ENCODE measurements around the gene CALU.

CALU gene

GRCh38 chr7:128790315-128791041, 51.3 kb downstream of the CALU start:
- DNase-seq: no peak

DNA sequence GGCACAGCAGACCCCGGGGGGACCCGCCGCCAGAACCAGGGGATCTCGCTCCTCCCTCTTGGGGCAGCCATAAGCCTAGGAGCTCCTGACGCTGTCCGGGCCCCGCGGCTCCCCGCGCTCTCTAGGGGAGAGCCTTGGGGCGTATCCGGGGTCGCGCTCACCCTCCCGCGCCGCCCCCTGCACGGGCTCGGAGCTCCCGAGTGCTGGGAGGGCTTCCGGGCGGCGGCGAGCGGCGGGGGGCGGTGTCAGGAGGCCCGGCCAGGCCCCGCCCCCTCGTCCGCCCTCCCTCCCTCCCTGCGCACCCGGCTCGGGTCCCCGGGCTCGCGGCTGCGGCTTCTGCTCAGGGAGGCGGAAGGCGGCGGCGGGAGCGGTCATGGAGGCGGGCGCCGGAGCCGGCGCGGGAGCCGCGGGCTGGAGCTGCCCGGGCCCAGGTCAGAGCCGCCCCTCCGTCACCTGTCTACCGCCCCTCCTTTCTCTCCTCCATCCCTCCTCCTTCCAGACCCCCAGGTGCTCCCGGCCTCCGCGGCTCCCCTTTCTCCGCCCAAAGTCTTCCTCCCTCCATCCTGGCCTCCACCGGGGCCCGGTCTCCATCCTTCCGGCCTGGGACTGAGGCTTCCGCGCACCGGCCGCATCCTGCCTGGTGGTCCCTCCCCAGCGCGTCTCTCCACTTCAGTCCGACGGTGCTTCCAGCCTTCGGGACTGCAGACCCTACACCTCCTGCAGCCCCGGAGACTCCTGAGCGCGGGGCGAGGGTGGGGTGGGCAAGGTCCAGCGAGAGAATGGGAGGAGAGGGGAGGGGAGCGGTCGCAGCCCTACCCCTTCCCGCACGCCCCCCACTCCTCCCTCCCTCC, 52.2 kb downstream of the CALU start, which contains the start of gene CCDC136:
TSS of gene CCDC136 (plus strand) at position 848 of the 851 bp plus-strand sequence. CDS start 444 bp downstream, outside the sequence.
- DNase-seq: peak; percentile 67 to 72

- no peak for DNase-seq
Observed at GRCh38 chr7:128791972-128792327, 52.8 kb downstream of the CALU start.

DNA sequence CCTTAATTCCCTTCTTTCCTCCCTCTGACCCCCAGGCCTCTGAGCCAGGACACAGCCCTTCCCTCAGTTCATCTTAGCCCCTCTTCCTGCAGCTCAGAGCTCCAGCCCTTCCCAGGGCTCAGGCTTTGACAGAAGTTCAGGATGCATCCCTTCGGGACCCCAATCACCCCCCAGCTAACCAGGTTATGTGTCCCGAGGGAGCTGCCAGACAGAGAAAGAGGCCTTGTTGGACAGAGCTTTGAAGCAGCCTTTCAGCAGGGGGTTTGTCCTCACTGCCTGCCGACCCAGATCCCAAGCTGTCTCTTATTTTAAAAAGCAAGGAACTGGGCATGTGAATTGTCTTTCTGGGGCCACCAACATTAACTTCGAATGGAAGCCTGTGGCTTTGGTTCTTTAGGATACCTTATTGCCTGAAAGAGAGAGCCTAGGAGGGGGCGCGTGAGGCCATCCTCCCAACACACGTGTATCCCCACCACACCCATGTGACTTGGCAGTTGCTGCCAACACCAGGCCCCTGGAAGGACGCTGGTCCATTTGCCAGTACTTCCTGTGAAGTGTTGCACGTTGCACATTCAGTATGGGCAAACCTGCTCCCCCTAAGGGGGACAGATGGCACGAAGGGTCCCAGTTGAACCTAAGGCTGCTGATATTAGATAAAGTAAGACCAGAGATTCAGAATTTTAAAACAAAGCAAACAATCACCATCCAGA, 53.5 kb downstream of the CALU start:
- no peak for DNase-seq

DNA sequence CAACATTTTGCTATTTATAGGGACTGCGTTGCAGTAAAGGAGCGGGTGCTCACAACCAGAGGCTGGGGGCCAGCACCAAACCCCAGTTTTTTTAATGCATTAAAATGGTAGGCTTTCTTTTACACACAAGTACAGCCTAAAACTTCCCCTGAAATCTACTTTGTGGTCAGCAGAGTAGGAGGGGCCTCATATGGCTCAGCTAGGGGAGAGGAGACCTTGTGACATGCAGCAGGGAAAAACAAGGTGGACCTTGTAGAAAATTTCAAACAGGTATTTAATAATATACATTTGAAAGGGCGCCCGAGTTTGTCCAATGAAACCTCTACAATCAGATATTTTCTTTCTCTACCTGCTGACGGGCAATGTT, 54.0 kb downstream of the CALU start:
- DNase-seq: no peak

- DNase-seq: no peak
Observed at GRCh38 chr7:128794020-128794419, 54.9 kb downstream of the CALU start.

GRCh38 chr7:128794436-128794835, 55.3 kb downstream of the CALU start:
- DNase-seq: no peak

- DNase-seq: no peak
Observed at GRCh38 chr7:128795129-128795528, 56.0 kb downstream of the CALU start.

GRCh38 chr7:128796327-128796726, 57.2 kb downstream of the CALU start:
- no peak for DNase-seq

DNA sequence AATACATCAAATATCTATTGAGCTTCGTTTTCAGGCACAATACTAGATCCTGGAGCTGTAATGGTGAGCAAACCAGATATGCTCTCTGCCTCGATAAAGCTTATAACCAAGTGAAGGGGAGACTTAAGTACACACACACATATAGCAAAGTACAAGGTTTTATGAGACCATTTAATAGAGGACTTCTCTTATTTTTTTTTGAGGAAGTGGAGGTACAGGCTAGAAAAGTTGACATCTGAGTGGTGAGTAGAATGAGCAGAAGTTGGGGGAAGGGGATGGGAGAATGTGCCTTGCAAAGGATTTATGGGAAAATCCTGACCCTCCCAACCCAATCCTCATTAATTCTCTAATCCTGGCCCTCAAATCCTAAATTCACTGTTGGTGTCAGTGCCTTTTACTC, 60.3 kb downstream of the CALU start:
- DNase-seq: no peak

GRCh38 chr7:128800567-128800966, 61.4 kb downstream of the CALU start:
- no peak for DNase-seq

DNA sequence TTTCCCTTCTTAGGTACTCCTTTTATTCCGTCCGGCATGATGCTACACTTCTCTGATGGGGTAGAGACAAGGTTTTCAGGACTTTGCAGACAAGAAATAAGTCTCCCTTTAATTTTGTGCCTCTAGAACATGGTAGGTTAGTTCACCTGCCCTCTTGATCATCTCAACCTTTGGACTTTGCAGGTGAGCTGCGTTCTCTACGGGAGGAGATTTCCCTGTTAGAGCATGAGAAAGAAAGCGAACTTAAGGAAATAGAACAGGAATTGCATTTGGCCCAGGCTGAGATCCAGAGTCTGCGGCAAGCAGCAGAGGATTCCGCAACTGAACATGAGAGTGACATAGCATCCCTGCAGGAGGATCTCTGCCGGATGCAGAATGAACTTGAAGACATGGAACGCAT, 61.8 kb downstream of the CALU start:
- no peak for DNase-seq

DNA sequence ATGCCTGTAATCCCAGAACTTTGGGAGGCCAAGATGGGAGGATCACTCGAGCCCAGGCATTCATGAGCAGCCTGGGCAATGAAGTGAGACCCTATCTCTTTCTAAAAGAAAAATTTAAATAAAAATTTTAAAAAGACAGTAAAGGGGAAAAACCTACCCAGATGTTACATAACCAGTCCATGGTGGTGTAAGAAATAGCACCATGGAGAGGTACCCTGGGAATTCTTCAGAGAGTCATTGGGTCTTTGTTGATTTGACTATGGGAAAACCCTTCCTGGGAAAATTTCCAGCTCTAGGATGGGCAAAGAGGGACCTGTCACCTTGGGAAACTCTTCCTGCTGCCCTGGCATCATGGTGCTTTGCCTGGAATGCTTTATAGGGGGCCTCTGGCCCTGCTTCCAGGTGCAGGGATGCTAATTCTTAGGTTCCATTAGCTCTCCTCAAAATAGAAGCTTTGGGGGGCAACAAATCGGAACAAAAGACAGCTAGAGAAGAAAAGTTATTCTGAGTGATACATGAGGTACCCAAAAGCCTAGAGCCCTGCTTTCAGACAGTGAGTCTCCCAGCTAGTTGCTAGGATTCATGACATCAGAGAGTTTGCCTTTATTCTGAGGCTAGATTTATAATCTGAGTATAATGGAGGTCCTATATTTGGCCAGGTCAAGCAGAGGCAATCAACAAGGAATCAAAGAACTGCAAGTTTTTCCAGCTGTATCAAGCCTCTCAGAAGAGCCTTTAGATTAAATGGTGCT, 62.7 kb downstream of the CALU start:
- DNase-seq: no peak

DNA sequence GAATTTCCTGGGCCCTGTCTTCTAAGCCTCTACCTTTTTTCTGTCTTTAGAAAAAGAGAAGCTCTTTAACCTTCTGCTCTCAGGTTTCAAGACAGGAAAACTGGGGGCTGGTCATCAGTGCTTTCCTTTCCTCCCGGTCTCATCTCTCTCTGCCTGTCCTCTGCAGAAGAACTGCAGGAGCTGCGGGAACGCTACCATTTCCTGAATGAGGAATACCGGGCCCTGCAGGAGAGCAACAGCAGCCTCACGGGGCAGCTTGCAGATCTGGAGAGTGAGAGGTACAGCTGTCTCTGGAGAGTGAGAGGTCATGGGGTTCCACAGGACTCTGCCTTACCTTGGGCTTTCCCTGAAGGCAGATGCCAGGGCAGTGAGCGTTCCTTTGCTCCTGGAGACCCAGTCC, 65.3 kb downstream of the CALU start:
- no peak for DNase-seq

DNA sequence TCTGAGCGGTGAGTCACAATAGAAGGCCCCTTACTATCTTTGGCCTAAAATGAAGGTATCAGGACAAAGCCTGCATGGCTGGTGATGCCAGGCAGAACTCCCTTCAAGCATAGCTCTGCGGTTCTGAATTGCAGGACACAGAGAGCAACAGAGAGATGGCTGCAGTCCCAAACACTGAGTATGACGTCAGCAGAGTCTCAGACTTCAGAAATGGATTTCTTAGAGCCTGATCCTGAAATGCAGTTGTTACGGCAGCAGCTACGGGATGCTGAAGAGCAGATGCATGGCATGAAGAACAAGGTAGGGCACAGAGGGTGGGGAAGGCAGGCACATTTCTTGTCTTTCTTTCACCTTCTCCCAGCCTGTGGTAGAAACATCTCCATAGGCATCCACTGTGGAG, 66.1 kb downstream of the CALU start:
- DNase-seq: no peak

- DNase-seq: no peak
Observed at GRCh38 chr7:128807191-128807590, 68.0 kb downstream of the CALU start.

DNA sequence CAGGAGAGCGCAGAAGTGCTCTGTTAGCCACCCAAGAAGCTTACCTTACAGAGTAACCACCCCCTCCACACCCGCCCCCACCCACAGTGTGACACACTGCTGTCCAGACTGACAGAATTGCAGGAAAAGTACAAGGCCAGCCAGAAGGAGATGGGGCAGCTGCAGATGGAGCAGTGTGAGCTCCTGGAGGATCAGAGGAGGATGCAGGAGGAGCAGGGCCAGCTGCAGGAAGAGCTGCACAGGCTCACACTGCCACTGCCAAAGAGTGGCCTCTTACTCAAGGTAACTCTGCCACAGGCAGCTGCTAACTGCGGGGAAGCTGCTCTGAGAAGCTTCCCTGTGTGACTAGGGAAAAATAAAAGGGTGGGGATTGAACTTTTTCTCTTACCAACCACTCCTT, 70.2 kb downstream of the CALU start:
- no peak for DNase-seq

DNA sequence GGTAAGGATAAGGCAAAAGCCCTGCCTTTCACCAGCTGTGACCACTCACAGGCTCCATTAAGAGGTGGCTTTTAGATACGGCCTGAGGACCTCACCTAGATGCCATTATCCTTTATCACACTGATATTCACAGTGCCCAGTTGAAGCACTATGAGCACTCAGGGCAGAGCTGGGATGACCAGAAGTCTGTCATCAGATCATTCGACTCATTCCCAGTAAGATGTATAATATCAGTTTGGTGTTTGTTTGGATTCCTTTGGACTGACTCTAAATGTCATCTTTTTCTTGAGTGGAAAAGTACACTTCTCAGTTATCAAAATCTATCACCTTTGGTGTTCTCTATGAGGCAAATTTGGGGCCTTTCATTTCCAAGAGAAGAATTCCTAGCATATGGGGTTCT, 71.3 kb downstream of the CALU start:
- DNase-seq: no peak

GRCh38 chr7:128810997-128811396, 71.8 kb downstream of the CALU start:
- no peak for DNase-seq

GRCh38 chr7:128811631-128812430, 72.7 kb downstream of the CALU start:
- no peak for DNase-seq

GRCh38 chr7:128812514-128813168, 73.5 kb downstream of the CALU start:
- no peak for DNase-seq

DNA sequence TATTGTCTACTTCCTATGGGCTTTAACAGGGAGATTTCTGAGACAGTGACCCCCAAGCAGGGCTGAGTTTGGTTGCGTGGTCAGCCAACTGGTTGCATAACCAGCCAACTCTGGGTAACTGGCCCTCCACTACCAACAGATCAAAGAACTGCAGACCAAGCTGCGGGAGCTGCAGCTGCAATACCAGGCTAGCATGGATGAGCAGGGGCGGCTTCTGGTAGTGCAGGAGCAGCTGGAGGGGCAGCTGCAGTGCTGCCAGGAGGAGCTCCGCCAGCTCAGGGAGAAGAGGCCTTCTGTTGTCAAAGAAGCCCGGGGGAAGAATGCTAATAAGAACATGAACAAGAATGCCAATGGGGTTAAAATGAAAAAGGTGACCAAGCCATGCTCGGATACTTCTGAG, 75.3 kb downstream of the CALU start:
- DNase-seq: no peak
